Left lung (tissue), 10 donors: ENCODE data around the gene FBXL4. TPM values are rescaled to one million over a fixed set of nuclear protein-coding genes. Genes with fewer than 3 reads are reported as not detected.
A peak's percentile ranks its signal among the peaks of the same experiment; 100 is the strongest.

Experiments
- ATAC-seq: fragments of 200-7000 bp; cut with Tn5 transposase; one replicate; pipeline ENCODE4 v1.9.1; 2020; ENCODE audit warnings: moderate library complexity
- DNase-seq, 4 donors: peaks; one replicate each; pipeline ENCODE4 v3.0.0-alpha.2; 2013 to 2020
- H3K27ac ChIP-seq, 2 donors: fragments of 200-600 bp; sonication (generic) in 1 of 2; one replicate each; pipeline versions ENCODE4 v1.5.0 to v1.8.0; 2020 to 2021
- H3K27me3 ChIP-seq, 2 donors: fragments of 200-600 bp; sonication (generic) in 1 of 2; one replicate each; pipeline versions ENCODE4 v1.5.0 to v1.8.0; 2020 to 2021
- H3K36me3 ChIP-seq, 2 donors: fragments of 200-600 bp; sonication (generic) in 1 of 2; one replicate each; pipeline versions ENCODE4 v1.5.0 to v1.8.0; 2020 to 2021
- H3K4me1 ChIP-seq, 2 donors: fragments of 200-600 bp; one replicate each; pipeline ENCODE4 v1.8.0; 2021
- H3K4me3 ChIP-seq, 2 donors: fragments of 200-600 bp; sonication (generic) in 1 of 2; one replicate each; pipeline versions ENCODE4 v1.5.0 to v1.8.0; 2020 to 2021; ENCODE audit warnings: mild to moderate bottlenecking in 1 of 2
- H3K9me3 ChIP-seq, 2 donors: fragments of 200-600 bp; sonication (generic) in 1 of 2; one replicate each; pipeline versions ENCODE4 v1.5.0 to v1.8.0; 2020 to 2021
- intact Hi-C, 2 donors: fragments of 100-400 bp; cut with DNase I; formaldehyde crosslinking; loops; one replicate each; pipeline versions ENCODE4 v1.11.2 to v1.14.2; 2022
- polyA plus RNA-seq, 6 donors: library from polyadenylated mRNA; unstranded; fragments of 120-200 nt; gene quantifications; one replicate each; pipeline ENCODE4 v1.2.1, GENCODE V29; 2013; ENCODE audit not compliant: insufficient read length in 6 of 6
- total RNA-seq, 2 donors: library from RNA; stranded (reverse); fragmentation: NEBNext Ultra II Directional; extraction: Animal tissue kit (Norgen Biotek cat#: 25700); gene quantifications; one replicate each; pipeline ENCODE4 v1.2.1, GENCODE V29; 2021
- TF ChIP-seq, protein P1 (sequence below), 2 donors: fragments of 200-600 bp; sonication (generic) in 1 of 2; IDR thresholded peaks; one replicate each; pipeline versions ENCODE4 v1.5.0 to v1.8.0; 2021; ENCODE audit warnings: antibody characterized with exemption in 2 of 2
- donor health status: DM: no; HTN: yes; CAD: no.
- donor health status: DM: no; HTN: no; CAD: no.

The FBXL4 gene
- total and polyA plus RNA-seq, 8 donors = 18.7 to 24.4 (median 21.0) TPM

DNA sequence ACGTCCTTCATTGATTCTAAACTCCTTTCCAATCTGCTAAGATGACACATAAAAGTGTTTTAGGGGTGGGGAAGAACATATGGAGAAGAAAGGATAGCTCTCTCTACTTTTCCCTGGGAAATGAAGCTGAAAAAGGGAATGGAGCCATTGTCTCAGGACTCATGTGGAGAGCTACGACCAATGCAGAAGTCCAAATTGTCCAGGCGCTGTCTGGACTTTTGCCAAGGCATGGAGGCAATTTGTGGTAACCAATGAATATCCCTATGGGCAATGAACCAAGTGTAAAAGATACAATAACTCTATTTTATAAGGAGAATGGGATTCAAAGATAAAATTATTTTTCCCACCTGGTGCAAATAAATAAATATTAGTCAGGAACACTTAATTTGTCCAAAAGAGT is 16.1 kb downstream of the FBXL4 start:
- TF ChIP-seq, protein P1, sequence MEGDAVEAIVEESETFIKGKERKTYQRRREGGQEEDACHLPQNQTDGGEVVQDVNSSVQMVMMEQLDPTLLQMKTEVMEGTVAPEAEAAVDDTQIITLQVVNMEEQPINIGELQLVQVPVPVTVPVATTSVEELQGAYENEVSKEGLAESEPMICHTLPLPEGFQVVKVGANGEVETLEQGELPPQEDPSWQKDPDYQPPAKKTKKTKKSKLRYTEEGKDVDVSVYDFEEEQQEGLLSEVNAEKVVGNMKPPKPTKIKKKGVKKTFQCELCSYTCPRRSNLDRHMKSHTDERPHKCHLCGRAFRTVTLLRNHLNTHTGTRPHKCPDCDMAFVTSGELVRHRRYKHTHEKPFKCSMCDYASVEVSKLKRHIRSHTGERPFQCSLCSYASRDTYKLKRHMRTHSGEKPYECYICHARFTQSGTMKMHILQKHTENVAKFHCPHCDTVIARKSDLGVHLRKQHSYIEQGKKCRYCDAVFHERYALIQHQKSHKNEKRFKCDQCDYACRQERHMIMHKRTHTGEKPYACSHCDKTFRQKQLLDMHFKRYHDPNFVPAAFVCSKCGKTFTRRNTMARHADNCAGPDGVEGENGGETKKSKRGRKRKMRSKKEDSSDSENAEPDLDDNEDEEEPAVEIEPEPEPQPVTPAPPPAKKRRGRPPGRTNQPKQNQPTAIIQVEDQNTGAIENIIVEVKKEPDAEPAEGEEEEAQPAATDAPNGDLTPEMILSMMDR (IDR thresholded peaks at IDR 0.05) = no peak
- no peaks in the 10 kb centered on the region for H3K27me3 ChIP-seq
- peaks cover 0 to 14% of the 10 kb centered on the region in 2 donors for H3K4me1 ChIP-seq
- no peak overlapping the region for H3K4me3 ChIP-seq
- no peaks in the 10 kb centered on the region for H3K9me3 ChIP-seq
- ATAC-seq (no peak), DNase-seq (no peak)
- H3K36me3 ChIP-seq = peaks cover 0 to 2% of the 10 kb centered on the region in 2 donors
- no peak overlapping the region for H3K27ac ChIP-seq
- intact Hi-C loops = no loop called here

DNA sequence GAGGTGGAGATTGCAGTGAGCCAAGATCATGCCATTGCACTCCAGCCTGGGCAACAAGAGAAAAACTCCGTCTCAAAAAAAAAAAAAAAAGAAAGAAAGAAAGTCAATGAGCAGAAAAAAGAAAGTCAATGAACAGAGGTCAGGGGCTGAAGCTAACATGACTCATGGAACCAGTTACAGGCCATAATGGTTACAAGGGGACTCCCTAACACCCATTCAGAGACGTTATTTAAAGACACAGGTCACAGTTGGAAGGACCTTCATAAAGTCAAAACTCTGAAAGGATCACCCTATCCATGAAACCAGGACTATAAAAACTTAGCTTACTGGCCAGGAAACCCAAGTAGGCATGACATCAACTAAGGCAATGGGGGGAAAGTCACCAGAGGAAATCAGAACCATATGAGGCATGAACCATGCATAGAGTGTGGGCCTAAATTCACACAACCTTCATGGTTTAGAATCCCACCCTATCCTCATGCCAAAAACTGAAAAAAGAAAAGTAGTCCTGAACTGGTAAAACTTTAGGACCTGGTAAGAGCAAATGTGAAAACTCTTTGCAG is 18.2 kb downstream of the FBXL4 start:
- Histone ChIP-seq H3K4me3 (no peak overlapping the region), H3K36me3 (peaks cover 0 to 17% of the 10 kb centered on the region in 2 donors), H3K9me3 (no peaks in the 10 kb centered on the region), H3K27me3 (no peaks in the 10 kb centered on the region), H3K27ac (no peak overlapping the region), H3K4me1 (peaks cover 0 to 14% of the 10 kb centered on the region in 2 donors)
- TF ChIP-seq, protein P1 (IDR thresholded peaks at IDR 0.05) = no peak
- intact Hi-C loops = no loop called here
- no peak for DNase-seq
- ATAC-seq = no peak

DNA sequence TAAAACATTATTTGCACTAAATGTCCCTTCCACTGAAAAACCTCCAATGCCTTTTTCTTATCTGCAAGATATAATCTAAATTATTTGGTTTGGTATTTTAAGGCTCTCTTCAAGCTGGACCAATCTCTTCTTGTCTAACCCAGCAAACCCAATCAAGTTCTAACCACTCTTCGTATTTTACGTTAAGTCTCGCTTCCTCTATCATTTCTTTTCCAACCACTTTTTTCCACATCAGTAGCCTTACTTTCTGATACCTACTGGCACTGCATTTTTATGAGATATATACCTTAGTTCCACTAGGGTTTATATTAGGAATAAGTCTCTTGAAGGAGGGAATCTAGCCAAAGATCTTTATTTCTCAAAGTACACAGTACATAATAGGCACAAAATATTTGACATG is 19.1 kb downstream of the FBXL4 start:
- Histone ChIP-seq H3K27ac (no peak overlapping the region), H3K9me3 (no peaks in the 10 kb centered on the region), H3K4me3 (no peak overlapping the region), H3K27me3 (no peaks in the 10 kb centered on the region), H3K4me1 (peaks cover 0 to 14% of the 10 kb centered on the region in 2 donors), H3K36me3 (peaks cover 0 to 17% of the 10 kb centered on the region in 2 donors)
- no peak for ATAC-seq
- no peak for DNase-seq
- intact Hi-C loops = no loop called here
- TF ChIP-seq, protein P1 (IDR thresholded peaks at IDR 0.05) = no peak

DNA sequence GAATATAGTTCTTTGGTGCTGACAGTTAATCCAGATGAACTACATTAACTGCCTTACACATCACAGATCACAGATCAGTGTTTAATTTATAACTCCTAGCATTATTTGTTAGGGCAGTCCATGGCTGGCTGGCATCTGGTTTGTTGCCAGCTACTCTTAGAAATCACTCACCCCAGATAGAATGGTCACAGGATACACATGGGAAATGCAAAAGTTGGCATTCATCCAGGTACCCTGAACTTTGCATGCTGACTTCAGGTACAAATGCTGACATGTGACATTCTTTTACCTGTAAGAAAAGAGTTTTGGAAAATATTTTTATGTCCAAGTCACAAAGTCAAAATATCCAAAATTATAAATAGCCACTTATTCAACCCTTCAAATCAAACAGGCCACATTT is 20.2 kb downstream of the FBXL4 start:
- peaks cover 0 to 17% of the 10 kb centered on the region in 2 donors for H3K36me3 ChIP-seq
- no peaks in the 10 kb centered on the region for H3K9me3 ChIP-seq
- no peak overlapping the region for H3K4me3 ChIP-seq
- peaks cover 0 to 5% of the 10 kb centered on the region in 2 donors for H3K4me1 ChIP-seq
- TF ChIP-seq, protein P1 (IDR thresholded peaks at IDR 0.05) = no peak
- no peak overlapping the region for H3K27ac ChIP-seq
- intact Hi-C loops = no loop called here
- peak in 1 of 4 donors; percentile 22 for DNase-seq
- no peak for ATAC-seq
- H3K27me3 ChIP-seq = no peaks in the 10 kb centered on the region

DNA sequence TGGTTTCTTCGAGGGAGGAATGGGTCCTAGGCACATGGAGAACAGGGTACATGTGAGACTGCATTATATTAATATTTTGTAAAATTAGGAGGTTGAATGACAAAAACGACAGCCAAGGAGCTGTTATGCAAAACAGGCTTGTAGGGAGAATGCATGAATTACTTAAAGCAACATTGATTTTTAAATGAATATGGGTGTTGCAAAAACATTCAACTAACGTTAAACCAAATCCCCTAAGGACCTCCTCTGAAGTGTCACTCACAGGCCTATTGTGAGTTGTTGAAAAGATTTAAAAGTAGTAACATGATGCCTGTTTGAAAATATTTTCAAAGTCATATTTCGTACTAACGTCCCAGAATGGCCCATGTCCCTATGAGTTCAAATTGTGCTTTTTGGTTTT is 21.9 kb downstream of the FBXL4 start:
- intact Hi-C loops = no loop called here
- no peak for ATAC-seq

More for the DNA sequence above, 21.9 kb downstream of the FBXL4 start:
- Histone ChIP-seq H3K27me3 (no peaks in the 10 kb centered on the region), H3K36me3 (peaks cover 0 to 17% of the 10 kb centered on the region in 2 donors), H3K4me3 (no peak overlapping the region), H3K27ac (no peak overlapping the region), H3K4me1 (no peaks in the 10 kb centered on the region), H3K9me3 (no peaks in the 10 kb centered on the region)
- no peak for DNase-seq
- TF ChIP-seq, protein P1 (IDR thresholded peaks at IDR 0.05) = no peak
